ENCODE data around the gene STK24.

DNA sequence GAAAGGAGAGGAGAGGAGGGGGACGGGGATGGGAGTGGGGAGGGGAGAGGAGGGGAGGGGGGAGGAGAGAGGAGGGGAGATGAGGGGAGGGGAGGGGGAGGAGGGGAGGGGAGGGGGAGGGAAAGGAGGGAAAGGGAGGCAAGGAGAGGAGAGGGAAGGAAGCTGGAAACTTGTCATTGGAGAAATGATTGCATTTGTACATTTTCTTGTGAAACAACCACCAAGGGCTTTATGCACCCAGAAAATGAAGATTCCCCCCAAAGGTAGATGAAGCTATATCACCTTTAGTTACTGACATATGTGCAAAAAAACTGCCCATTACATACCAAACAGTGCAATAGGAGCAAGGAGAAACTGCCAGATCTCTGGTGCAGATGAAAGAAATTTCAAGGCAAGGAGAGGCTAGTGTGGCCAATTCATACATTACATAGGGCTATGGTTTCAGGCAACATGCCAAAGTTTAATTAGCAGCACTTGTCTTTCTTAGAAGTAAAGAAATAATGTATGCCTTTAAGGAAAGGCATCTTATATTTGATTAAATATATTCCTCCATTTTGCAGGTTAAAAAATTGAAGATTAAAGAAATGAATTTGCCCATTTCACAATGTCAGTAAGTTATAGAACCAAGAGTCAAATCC, 49.5 kb upstream of the STK24 start:
- TF ChIP-seq PATZ1 (CRISPR knock-in tag; IDR thresholded peaks at IDR 0.05; ENCODE audit: borderline replicate concordance) (no peak), ZNF8 (CRISPR knock-in tag; IDR thresholded peaks at IDR 0.05) (no peak), SNAI2 (CRISPR knock-in tag; IDR thresholded peaks at IDR 0.05) (no peak), CSDC2 (CRISPR knock-in tag; IDR thresholded peaks at IDR 0.05) (no peak), BACH2 (CRISPR knock-in tag; IDR thresholded peaks at IDR 0.05; ENCODE audit: borderline replicate concordance) (no peak), GLIS3 (CRISPR knock-in tag; IDR thresholded peaks at IDR 0.05) (no peak), ZFP3 (CRISPR knock-in tag; IDR thresholded peaks at IDR 0.05) (no peak), PPARA (CRISPR knock-in tag; IDR thresholded peaks at IDR 0.05; ENCODE audit: borderline replicate concordance) (no peak), TCF4 (CRISPR knock-in tag; IDR thresholded peaks at IDR 0.05; ENCODE audit: borderline replicate concordance) (no peak), ZFP30 (CRISPR knock-in tag; IDR thresholded peaks at IDR 0.05) (no peak), ZC3H10 (CRISPR knock-in tag; IDR thresholded peaks at IDR 0.05) (no peak), ISL1 (CRISPR knock-in tag; IDR thresholded peaks at IDR 0.05) (no peak)
- TF ChIP-seq, protein P1, sequence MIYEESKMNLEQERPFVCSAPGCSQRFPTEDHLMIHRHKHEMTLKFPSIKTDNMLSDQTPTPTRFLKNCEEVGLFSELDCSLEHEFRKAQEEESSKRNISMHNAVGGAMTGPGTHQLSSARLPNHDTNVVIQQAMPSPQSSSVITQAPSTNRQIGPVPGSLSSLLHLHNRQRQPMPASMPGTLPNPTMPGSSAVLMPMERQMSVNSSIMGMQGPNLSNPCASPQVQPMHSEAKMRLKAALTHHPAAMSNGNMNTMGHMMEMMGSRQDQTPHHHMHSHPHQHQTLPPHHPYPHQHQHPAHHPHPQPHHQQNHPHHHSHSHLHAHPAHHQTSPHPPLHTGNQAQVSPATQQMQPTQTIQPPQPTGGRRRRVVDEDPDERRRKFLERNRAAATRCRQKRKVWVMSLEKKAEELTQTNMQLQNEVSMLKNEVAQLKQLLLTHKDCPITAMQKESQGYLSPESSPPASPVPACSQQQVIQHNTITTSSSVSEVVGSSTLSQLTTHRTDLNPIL (CRISPR knock-in tag; IDR thresholded peaks at IDR 0.05; ENCODE audit: low read depth) = no peak
- TF ChIP-seq, protein P2, sequence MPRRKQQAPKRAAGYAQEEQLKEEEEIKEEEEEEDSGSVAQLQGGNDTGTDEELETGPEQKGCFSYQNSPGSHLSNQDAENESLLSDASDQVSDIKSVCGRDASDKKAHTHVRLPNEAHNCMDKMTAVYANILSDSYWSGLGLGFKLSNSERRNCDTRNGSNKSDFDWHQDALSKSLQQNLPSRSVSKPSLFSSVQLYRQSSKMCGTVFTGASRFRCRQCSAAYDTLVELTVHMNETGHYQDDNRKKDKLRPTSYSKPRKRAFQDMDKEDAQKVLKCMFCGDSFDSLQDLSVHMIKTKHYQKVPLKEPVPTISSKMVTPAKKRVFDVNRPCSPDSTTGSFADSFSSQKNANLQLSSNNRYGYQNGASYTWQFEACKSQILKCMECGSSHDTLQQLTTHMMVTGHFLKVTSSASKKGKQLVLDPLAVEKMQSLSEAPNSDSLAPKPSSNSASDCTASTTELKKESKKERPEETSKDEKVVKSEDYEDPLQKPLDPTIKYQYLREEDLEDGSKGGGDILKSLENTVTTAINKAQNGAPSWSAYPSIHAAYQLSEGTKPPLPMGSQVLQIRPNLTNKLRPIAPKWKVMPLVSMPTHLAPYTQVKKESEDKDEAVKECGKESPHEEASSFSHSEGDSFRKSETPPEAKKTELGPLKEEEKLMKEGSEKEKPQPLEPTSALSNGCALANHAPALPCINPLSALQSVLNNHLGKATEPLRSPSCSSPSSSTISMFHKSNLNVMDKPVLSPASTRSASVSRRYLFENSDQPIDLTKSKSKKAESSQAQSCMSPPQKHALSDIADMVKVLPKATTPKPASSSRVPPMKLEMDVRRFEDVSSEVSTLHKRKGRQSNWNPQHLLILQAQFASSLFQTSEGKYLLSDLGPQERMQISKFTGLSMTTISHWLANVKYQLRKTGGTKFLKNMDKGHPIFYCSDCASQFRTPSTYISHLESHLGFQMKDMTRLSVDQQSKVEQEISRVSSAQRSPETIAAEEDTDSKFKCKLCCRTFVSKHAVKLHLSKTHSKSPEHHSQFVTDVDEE (CRISPR knock-in tag; IDR thresholded peaks at IDR 0.05) = no peak
